Activated CD4-positive, alpha-beta T cell treated with anti-CD3 and anti-CD28 coated beads, Interleukin-2, amount 50 U/mL, for 4 hours (primary cell): Measurements from ENCODE around the gene RRN3.
"Not testable (repeated sequence)": the region's sequence is repeated elsewhere in the genome, so short reads cannot be mapped to it uniquely, and the experiment has no call there.

ENCODE experiments used
- DNase-seq, 2 experiments: peaks; one replicate each; pipeline ENCODE4 v3.0.0-alpha.2; 2020

Gene RRN3

DNA sequence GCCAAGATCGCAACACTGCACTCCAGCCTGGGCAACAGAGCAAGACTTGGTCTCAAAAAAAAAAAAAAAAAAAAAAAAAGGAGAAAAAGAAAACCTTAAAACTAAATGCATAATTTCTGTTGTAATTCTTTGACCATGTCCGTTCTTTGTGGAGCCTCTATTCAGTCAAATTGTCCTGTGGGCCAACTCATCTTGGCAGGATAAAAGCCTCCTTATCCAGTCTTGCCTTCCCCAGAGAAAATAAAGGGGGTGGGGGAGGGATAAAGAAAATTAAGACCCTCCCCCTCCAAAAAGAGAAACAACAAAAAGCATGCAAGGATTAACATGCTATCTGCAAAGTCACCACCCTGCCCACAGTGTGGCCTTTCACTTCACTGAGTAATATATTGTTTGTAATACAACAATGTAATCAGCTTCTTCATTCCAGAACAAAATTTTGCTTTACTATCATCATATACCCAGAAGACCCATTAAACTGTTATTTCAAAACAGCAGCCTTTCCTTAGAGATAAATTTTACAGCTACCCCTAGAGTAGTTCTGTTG, 5.4 kb upstream of the RRN3 start:
- not testable (repeated sequence) for DNase-seq

DNA sequence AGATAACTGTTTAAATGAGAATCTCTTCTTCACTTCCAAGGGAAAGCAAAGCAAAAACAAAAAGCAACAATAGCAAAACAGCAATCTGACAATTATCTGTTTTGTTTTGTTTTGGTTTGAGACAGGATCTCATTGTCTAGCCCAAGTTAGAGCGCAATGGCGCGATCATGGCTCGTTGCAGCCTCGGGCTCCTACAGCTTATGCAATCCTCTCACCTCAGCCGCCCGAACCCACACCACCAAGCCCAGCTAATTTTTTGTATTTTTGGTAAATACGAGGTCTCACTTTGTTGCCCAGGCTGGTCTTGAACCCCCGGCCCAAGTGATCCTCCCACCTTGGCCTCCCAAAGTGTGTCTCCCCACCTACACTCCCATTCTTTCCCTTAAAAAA, 2.5 kb upstream of the RRN3 start:
- not testable (repeated sequence) for DNase-seq

DNA sequence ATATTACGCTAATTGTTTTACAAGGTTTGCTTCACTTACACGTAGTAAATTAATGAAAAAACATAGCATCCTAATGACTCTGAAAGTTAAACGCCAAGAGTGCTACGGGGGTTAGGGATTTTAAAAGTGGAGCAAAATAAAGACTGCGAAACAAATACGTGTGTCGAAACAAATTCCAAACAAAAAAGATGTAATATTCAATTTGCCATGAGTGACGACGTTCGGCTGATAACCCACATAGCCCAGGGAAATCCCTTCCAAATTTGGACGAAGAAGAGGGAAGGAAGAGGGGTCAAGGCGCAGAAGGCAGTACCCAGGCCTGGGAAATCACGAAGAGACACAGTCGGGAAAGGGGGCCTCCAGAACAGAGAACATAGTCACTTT, 509 bp downstream of the RRN3 start:
- not testable (repeated sequence) for DNase-seq

DNA sequence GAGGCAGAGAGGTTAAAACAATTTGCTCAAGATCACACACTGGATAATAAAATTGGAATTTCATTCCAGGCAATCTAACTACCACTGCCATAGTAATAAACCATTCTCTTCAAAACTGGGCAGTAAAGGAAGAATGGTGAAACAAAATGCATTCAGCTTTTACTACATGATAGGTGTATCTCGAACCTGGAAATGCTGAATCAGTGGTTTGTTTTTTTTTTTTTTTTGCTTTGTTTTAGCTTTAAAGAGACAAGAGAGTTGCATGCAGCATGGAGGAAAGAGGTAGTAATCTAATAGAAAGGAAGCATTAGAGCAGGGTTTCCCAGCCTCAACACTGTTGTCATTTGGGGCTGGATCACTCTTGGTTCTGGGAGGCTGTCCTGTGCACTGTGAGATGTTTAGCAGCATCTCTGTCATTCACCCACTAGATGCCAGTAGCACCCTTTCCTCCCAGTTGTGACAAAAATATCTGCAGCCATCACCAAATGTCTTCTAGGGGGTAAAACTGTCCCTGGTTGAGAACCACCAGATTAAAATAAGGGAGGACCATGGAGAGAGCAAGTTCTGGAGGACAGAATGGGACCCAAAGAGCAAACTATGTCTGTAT, 3.3 kb downstream of the RRN3 start:
- not testable (repeated sequence) for DNase-seq

DNA sequence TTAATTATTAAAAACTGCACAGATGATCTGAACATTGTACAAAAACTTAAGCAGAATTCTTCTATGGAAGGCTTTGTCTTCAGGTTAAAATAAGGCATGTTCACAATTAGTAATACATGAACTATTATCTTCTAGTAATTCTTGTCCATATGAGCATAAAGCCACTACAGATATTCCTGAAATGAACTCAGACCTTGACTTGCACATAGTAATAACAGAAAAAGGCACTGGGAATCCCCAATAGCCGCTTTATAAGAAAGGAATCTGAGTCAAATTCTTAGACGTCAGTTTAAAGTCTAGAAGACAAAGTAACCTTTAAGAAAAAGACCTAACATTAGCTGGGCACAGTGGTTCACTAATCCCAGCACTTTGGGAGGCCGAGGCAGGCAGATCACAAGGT, 11.3 kb downstream of the RRN3 start:
- DNase-seq: not testable (repeated sequence)

DNA sequence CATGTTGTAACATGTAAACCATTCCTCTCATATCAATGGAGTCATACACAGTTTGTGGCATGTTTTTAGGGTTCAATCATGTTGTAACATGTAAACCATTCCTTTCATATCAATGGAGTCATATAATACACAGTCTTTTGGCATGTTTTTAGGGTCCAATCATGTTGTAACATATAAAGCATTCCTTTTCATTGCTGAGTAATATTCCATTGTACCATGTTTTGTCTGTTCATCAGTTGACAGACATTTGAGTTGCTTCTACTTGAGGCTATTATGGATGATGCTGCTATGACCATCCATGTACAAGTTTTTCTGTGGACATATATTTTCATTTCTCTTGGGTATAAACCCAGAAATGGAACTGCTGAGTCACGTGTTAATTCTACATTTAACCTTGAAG, 13.2 kb downstream of the RRN3 start:
- DNase-seq: not testable (repeated sequence)

DNA sequence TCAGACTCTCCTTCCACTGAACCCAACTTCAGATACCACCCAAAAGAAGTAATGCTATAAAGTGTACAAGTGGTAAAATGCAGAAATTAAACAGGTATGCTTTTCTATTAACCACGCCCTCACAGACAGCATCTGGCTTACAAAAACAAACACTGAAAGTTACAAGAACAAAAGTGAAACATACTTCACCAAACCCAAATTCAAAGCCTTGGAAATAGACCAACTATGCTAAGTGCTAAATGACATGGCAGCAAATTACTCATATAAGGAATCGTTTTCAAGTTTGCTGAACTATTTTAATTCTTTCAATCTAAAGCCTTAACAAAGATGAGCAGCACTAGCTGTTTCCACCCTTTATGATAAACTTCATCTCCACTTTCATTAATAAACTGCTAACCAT, 17.9 kb downstream of the RRN3 start:
- DNase-seq: not testable (repeated sequence)

DNA sequence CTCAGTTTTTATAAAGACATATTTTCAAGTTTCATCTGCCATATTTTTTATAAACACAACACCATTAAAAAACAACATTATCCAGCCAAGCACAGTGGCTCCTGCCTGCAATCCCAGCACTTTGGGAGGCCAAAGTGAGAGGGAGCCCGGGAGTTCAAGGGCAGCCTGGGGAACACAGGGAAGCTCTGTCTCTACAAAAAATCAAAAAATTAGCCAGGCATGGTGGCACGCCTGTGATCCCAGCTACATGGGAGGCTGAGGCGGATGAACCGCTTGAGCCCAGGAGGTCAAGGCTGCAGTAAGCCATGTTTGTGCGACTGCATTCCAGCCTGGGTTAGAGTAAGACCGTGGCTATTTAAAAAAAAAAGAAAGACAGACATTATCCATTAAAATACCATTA, 21.0 kb downstream of the RRN3 start:
- DNase-seq: no peak

DNA sequence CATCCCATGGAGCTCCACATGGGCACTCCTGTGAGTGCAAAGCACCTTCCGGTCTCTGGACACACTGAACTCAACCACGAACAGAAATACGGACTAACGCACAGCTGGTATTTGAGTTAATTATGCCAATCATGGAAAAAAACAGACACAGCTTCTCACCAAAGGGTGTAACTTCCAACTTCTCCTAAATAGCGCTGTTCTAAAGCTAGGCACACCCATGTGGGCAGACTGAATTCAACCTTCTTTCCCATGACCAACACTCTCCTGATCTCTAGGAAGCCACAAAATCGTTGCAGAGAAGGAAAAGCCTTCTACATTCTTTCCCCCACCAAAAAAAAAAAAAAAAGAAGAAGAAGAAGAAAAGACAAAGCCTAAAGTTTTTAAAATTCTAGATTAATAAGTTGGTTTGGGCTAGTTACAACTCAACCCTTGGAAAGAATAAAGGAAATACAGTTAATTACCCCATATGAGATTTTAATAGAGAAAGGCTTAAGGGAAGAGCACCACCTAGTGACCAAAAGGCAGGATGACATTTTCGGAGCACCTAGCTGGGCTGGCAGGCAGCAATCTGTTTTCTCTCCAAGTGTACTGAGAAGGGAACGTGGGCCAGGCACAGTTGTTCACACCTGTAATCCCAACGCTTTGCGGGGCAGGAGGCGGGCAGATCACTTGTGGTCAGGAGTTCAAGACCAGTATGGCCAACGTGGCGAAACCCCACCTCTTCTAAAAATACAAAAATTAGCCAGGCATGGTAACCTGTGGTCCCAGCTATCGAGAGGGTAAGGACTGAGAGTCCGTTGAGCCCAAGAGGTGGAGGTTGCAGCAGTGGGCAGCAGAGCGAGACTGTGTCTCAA, 21.9 kb downstream of the RRN3 start:
- DNase-seq: not testable (repeated sequence)

DNA sequence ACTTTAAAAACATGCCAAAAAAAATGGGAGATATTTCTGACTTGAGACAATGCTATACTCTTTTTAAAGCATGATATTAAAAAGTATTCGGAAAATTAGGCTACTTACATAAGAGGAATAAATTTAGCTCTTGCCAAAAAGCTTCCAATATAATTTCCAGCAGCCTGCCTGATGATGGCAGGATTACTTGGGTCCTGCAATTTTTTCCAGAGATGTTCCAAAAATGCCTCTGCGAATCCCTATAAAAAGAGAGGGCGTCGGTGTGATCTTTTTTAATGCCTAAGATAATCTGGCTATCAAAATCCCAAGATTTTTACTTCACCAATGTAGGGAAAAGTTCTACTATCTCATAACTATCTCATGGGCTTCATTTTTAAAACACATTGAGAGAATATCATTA, 23.1 kb downstream of the RRN3 start:
- not testable (repeated sequence) for DNase-seq

DNA sequence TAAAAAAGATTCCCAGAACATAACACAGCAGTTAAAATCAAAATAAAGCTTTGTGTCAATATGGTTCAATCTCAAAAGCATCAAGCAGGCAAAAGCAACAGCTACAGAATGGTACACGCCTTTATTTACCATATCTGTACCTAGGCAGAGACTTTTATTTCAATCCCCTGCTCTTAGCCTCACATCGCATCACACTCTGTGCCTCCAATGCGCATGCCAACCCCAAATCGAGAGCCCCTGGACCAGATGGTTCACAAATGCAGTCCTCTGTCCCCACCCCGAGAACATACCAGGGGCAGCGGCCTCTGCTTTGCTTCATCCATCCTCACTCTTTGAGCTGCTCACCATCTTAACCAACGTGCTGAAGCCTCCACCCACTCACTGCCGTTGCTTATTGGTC, 27.4 kb downstream of the RRN3 start:
- DNase-seq: not testable (repeated sequence)

DNA sequence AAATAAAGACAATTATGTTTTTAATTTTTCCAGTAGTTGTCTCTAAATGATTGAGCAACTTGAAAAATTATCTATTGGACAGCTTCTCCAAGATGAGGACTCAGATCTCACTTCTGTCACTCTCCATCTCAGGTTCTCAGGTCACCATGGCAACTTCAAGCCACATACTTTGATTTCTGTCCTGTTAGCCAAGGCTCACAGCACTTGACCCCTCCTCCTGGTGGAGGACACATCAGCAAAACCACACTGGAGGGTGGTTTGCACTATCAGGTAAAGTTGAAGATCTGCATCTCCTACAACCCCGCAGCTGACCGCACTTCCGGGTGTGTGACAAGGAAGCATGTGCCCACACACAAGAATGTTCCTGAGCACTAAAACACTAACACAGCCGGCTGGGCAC, 28.1 kb downstream of the RRN3 start:
- DNase-seq: not testable (repeated sequence)

DNA sequence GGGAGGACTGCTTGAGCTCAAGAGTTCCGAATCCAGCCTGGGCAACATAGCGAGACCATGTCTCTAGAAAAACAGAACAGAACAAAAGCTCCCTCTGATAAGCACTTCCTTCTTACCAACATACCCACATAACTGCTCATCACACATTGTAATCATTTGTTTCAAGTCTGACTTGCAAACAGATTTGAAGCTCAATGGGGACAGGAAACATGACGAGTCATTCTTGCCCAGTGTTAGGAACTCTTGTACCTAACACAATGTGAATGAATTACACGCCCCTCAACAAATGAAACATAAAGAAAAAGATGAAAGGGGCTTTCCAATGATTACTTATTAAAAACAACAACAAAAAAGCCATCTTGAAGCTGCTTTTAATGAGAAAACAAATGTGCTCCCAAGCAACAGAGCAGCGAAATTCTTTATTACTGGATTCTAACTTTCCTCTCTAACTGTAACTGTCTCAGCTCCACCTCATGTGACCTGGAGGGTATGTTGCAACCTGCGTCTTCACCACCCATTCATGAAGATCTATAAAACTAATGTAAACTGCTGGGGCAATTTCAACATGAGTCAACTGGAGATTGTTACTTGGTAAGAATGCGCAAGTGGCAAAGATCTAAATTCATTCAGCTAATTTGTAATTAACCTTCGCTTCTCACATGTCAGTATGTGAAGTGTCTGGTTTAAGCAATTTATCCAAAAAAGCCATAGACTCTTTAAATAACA, 31.8 kb downstream of the RRN3 start:
- not testable (repeated sequence) for DNase-seq

DNA sequence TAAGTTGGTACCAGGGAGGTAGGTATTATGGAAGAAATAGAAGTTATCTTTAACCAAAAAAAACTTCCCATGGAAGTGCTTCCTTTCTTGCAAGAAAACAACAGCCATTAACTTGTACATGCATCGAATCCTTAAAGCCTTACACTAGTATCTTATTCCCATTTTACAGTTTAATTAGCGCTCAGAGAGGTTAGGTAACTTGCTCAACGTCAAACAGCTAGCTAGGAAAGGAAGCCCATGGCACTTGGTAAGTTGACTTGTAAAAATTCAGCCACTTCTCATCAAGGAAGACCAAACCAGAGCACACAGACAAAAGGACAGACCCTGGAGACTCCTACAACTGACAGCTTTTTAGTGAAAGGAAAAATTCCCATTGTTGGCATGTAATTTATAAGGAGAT, 34.7 kb downstream of the RRN3 start:
- no peak for DNase-seq

DNA sequence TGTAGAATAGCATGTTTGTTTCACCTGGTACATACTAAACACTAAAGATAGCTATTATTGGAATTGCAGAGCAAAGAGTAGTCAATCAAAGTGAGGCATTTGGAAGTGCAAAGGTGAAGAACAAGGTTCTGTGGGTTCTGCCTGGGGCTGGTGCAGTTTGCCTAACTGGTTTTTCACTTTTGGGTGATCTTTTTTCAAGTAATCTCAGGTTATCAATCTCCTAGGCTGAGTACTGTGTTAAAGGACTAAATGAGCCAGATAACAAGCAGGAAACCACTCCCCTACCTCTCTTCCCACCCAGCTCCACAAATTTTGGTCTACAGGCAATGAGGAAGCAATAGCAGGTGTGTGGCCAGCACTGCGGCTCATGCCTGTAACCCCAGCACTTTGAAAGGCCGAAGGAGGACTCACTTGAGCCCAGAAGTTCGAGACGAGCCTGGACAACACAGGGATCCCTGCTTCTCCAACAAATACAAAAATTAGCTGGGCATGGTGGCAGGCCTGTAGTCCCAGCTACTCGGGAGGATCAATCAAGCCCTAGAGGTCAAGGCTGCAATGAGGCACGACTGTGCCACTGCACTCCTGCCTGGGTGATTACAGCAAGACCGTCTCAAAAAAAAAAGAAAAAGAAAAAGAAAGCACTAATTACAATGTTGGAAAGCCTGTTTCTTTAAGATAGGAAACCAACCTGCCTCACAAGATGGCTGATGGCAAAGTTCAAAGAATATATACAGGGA, 36.2 kb downstream of the RRN3 start:
- DNase-seq: no peak

DNA sequence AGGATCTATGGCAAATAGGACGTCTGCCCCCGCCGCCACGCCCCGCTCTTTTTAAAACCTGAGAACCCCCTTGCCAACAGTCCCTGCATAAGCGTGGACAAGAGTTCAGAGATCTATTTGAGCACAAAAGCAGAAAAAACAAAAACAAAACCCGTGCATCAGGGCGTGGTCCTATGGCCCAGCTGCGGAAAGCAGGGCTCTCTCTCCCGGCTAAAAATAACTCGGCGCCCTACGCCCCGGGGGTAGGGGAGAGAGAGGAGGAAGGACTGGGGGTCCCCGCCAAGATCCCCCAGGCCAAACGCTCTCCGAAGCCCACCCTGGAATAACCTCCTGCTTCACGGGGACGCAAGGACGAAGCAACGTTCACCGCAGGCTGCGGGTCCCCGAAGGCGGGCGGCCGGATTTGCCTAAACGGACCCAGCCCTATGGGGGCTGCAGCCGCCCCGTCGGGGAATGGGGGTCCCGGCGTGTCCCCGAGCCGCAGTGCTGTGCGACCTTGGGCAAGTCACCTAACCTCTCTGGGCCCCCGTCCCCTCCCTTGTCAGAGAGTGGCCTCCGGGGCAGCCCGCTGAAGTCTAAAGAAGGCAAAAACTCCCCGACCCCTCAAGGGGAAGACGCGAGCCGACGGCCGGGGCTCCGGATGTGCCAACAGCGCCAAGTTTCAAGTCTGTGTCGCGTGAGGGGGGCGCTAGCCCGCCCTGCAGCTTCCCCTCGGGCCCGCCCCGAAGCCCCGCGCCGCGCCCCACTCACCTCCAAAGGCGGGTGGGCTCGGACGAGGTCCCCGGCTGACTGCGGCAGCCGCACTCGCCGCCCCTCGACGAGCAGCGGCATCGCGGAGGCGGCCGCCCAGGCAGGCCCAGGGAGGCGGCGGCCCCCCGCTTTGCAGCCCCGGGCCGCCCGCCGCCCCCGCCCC, 38.7 kb downstream of the RRN3 start:
- peak; percentile 42 to 52 for DNase-seq

DNA sequence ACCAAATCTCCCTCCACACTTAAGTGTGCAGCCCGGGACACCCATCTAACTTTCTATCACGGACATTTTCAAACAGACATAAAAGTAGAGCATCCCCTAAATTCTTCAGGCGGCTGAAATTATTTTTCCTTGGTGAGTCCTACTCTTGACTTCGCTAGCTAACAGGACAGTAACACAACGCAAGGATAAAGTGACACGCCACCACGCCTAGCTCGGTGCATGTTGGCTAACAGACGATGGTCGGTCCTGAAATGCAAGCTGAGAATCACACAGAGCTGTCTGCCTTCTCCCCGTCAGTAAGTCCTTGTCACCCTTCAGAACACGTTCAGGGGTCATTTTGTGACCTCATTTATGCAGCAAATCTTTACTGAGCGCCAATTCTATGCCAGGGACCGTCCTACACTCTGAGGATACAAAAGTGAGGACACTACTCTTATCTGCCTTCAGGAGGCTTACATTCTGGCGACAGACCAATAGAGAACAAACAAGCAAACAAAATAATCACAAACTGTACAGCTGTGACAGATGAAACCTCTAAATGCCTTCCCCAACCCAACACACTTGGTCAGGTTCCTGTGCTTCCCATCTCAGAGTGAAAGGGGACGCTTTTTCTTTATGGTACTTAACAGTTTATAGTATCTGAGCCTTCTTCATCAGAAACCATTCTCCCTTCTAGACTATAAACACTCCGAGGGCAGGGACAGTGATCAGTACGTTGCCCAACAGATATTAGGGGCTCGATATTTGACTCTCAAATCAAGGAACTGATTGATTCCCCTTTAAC, 39.5 kb downstream of the RRN3 start:
- no peak for DNase-seq

DNA sequence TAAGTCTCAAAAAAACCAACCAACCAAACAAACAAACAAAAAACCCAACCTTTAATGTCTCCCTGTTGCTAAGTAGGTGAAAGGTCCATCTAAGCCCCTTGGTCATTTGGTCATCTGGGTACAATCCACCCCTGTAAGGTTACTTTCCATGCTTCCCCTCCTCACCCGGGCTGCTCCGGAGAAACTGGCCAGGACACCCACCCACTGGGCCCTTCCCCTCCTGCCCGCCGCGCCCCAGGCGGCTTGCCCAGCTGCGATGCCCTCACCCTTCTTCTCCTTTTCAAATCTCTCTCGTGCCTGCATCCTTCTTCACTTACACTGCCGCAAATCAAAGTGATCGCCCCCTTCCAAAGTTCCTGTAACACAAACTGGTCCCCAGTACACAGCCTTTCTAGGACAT, 40.2 kb downstream of the RRN3 start:
- no peak for DNase-seq

DNA sequence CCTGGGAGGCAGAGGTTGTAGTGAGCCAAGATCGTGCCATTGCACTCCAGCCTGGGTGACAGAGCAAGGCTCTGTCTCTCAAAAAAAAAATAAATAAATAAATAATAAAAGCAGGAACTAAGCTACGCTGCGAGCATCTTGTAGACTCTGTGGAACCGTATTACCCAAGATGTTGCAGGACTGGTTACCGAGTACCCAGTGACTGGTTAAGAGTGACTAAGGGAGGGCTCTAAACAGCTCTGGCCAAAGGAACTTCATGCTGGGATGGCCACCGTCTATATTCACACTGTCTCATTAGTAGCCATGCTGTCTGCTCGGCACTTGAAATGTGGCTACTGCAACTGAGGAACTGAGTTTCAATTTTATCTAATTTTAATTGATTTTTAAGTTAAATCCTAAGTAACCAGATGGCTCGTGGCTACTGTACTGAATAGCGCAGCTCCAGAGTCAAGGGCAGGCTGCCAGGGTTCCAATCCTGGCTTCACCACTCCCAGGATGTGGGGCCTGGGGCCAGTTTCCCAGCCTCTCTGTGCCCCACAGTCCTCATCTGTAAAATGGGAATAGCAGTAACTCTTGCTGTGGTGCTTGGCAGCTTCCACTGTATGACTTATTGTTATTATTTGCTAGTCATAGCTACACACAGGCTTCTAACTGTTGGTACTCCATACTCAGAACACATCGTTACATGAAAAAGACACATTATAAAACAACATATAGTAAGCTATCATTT, 41.2 kb downstream of the RRN3 start:
- no peak for DNase-seq

DNA sequence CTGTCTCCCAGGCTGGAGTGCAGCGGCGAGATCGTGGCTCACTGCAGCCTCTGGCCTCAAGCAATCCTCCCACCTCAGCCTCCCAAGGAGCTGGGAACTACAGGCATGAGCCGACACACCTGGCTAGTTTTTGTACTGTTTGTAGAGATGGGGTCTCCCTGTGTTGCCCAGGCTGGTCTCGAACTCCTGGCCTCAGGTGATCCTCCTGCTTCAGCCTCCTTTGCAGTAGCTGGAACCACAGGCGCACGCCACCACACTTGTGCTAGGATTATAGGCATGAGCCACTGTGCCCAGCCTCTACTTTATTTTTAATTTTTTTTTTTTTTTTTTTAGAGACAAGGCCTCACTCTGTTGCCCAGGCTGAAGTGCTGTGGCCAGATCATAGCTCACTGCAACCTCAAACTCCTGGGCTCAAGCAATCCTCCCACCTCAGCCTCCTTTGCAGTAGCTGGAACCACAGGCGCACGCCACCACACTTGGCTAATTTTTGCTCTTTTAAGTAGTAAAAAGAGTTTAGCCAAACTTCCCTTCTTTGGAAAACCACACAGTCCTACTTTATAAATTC, 42.6 kb downstream of the RRN3 start:
- DNase-seq: no peak
